A673 (cell line): ENCODE results near the gene COLEC12.

ENCODE experiments used
- CTCF ChIP-seq: fragments of 300-800, 200-600 bp; sonication (generic); conservative IDR thresholded peaks from 2 replicates; pipeline ENCODE4 v1.5.1; 2017; ENCODE audit warnings: low read depth, mild to moderate bottlenecking, antibody characterized with exemption, low read length, moderate library complexity, mixed read lengths
- EZH2 ChIP-seq: fragments of 200-600 bp; sonication (generic); IDR thresholded peaks from 2 replicates; pipeline ENCODE4 v1.6.1; 2017; ENCODE audit warnings: borderline replicate concordance, low read depth, mild to moderate bottlenecking, mixed read lengths, antibody characterized with exemption, low read length; ENCODE audit not compliant: poor library complexity, severe bottlenecking

DNA sequence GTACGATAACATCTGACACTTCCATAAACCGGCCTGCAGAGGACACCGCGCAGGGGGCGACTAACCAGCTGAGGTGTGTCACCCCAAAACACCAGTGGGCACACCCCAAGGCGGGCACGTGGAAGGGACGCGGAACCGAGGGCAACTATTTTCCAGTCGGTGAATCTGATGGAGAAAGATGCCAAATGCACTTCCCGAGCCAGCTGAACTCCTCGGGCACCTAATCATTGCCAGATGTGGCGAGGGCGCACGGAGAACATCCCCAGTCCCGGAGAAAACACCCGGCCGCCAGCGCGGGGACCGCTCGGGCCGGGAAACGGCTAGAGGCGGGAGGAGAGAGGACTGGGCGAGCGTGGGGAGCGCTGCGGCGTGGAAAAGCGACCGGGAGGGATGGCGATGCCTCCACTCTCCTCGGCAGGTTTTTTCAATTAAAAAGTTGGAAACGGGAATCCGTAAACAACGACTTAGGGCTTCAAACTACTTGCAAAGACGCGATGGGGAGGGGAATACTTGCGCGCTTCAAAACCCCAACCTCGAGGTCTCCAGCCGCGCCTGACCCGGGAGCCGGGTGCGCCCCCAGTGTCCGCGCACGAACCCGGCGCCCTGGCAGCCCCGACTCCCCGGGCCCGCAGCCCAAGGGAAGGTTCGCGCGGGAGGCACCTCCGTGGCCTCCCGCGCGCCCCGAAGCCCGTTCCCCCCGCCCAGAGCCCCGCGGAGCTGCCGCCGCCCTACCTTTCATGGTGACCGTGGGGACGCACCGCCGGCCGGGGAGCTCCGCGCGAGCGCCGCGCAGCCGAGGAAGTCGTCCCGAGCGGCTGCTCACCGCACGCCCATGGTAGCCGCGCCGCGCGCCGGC lies 497 bp downstream of the COLEC12 start:
- TF ChIP-seq CTCF (0 out of 2 replicates have a peak, but pooled peaks have one; percentile 13), EZH2 (no peak)
